Prostate gland (tissue), 2 donors: ENCODE results near the gene DAPK1.

ENCODE experiments used
- CTCF ChIP-seq, 4 experiments: fragments of 200-600 bp in 2 of 4; fragments of 450-650 bp in 2 of 4; sonication (generic) in 2 of 4; IDR thresholded peaks; 1 replicate in 3 of 4; 2 replicates in 1 of 4; pipeline ENCODE4 v1.5.1; 2016 to 2019; ENCODE audit warnings: antibody characterized with exemption in 4 of 4, mild to moderate bottlenecking in 2 of 4, moderate library complexity in 2 of 4
- POLR2A ChIP-seq: fragments of 450-650 bp; IDR thresholded peaks from one replicate; pipeline ENCODE4 v1.6.1; 2016; ENCODE audit warnings: antibody characterized with exemption, mild to moderate bottlenecking
- POLR2AphosphoS5 ChIP-seq: sonication (generic); formaldehyde crosslinking; IDR thresholded peaks from one replicate; pipeline ENCODE4 v1.6.1; 2017; ENCODE audit warnings: antibody characterized with exemption

DNA sequence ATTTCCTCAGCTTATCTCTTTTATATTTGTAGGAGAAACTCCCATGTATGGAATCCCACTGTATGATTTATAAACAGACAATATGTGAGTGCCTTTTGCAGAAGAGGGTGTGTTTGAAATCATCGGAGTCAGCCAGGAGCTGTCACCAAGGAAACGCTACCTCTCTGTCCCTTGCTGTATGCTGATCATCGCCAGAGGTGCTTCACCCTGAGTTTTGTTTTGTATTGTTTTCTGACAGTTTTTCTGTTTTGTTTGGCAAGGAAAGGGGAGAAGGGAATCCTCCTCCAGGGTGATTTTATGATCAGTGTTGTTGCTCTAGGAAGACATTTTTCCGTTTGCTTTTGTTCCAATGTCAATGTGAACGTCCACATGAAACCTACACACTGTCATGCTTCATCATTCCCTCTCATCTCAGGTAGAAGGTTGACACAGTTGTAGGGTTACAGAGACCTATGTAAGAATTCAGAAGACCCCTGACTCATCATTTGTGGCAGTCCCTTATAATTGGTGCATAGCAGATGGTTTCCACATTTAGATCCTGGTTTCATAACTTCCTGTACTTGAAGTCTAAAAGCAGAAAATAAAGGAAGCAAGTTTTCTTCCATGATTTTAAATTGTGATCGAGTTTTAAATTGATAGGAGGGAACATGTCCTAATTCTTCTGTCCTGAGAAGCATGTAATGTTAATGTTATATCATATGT, 210.3 kb downstream of the DAPK1 start:
- TF ChIP-seq POLR2A (no peak), CTCF (IDR thresholded peaks at IDR 0.05) (no peak), POLR2AphosphoS5 (no peak)
